GM21576 (cell line): ENCODE results near the gene VWC2.

Experiments used
- ATAC-seq: cut with Tn5 transposase; IDR thresholded peaks from one replicate; pipeline ENCODE4 v1.9.1; 2021; ENCODE audit warnings: mild to moderate bottlenecking, moderate library complexity; ENCODE audit not compliant: unreplicated experiment

VWC2 gene

DNA sequence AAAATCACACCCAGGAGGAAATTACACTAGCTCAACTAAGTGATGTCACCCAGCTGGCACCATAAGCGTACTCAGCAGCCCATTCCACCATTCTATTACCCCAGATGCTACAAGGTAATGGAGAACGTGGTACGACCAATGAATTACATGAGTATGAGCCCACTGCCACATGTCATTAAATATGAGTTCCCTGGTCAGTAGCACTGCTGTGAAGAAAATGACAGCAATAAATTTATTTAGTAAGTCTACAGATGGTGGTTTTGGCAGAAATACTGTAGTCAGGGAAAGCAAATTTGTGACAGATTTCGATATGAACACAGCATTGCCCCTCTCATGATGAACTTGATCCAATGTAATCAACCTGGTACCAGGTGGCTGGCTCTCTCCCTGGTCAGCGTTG is 154.2 kb downstream of the VWC2 start:
- ATAC-seq: no peak

DNA sequence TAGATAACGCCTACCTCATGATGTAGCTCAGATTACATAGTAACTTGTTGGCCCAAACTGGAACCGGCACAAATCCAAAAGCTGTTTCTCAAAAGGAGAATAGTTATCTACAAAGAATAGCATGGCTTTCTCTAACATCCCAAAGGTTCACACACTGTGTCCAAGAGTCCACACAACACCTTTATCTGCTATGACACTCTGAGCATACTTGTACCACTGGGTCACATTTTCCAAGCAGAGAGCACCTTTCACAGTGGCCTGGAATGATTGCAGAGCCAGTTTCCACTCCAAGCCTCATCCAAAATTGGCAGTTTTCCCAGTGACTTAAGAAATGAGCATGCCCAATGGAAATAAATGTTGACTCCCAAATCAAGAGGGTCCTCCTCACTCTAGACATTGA is 155.3 kb downstream of the VWC2 start:
- ATAC-seq: no peak

DNA sequence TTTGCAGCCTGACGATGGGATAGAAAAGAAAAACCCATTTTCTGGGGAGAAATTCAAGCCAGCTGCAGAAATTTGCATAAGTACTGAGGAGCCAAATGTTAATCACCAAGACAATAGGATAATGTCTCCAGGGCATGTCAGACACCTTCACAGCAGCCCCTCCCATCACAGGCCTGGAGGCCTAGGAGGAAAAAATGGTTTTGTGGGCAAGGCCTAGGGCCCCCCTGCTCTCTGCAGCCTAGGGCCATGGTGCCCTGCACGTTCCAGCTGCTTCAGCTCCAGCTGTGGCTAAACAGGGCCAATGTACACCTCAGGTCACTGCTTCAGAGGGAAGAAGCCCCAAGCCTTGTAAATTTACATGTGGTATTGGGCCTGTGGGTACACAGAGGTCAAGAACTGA is 158.2 kb downstream of the VWC2 start:
- no peak for ATAC-seq

DNA sequence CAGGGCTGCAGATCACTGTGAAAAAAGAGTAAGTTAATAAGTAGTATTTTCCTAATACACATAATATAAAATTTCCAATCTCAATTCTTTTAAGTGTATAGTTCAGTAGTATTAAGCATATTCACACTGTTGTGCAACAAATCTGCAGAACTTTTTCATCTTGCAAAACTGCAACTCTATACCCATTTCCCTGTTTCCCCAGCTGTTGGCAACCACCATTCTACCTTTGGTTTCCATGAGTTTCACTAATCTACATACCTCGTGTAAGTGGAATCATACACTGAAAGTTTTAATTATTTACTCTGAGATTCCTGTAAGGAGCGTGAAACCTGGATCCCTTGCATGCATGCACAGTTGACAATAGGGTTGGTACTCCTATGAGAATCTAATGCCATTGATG is 164.2 kb downstream of the VWC2 start:
- no peak for ATAC-seq
